ENCODE measurements around the gene RAET1E. TPM values are rescaled to one million over a fixed set of nuclear protein-coding genes. Genes with fewer than 3 reads are reported as not detected.
"Not testable (repeated sequence)": the region's sequence is repeated elsewhere in the genome, so short reads cannot be mapped to it uniquely, and the experiment has no call there.

Gene RAET1E
- total RNA-seq, 1 experiment from 2014 or later, result not detected

DNA sequence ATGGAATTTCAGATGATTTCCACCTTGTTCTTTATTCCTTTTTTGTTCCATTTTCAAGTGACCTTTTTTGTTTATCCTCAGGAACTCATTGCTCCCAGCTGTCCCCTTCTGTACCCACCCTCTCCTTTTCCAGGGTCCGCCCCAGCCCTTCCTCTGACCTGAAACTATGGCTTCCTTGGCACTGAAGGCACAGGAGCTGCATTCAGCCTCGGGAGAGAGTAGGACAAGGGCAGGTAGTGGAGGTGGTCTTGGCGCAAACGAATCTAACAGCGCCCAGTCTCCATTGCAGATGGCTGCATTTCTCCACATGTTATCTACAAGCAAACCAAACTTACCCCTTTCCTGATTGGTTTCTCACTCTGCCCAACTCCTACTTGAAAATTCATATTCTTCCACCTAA is 35.1 kb upstream of the RAET1E start:
- in situ Hi-C loops (cut with HindIII; ENCODE audit: low sequenced_read_pairs), result no loop called here
- DNase-seq (ENCODE audit: low spot score), result no peak

DNA sequence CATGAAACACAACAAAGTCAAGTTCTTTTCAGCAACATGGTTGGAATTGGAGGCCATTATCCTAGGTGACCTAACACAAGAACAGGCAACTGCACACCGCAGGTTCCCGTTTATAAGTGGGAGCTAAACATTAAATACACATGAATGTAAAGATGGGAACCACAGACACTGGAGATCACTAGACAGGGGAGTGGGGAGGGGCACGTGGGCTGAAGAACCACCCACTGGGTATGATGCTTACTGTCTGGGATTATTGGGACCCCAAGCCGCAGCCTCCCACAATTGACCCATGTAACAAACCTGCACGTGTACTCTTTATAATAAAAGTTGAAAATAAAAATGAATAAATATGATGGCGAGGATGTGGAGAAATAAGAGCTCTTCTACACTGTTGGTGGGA is 33.6 kb upstream of the RAET1E start:
- DNase-seq (ENCODE audit: low spot score), result no peak
- in situ Hi-C loops (cut with HindIII; ENCODE audit: low sequenced_read_pairs), result no loop called here

DNA sequence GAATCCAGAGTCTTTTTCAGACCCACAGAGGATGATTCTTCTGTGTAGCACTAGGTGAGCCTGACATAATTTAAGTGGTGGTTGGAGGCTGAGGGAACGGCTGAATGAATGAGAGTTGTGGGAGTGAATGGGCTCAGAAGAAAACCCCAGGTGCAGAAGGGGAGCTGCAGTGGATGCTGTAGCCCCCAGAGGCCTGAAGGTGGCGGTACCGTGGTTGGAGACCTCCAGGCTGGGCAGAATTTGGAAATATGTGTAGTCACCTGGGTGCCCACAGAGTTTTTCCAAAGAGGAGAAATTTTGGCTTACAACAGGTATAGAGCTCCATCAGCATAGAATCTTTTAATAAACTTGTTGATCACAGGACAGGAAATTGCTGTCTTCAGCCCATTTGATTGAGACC is 31.5 kb upstream of the RAET1E start:
- in situ Hi-C loops (cut with HindIII; ENCODE audit: low sequenced_read_pairs), result no loop called here
- DNase-seq (ENCODE audit: low spot score), result no peak

DNA sequence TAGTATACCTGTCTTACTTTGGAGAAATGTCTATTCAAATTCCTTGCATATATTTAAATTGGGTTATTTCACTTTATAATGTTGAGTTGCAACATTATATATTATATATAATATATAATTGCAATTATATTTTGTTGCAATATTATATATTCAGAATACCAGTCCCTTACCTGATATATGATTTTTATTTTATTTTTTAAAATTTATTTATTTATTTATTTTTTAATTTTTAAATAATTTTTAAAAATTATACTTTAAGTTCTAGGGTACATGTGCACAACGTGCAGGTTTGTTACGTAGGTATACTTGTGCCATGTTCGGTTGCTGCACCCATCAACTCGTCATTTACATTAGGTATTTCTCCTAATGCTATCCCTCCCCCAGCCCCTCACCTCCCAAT is 29.1 kb upstream of the RAET1E start:
- in situ Hi-C loops (cut with HindIII; ENCODE audit: low sequenced_read_pairs); DNase-seq (ENCODE audit: low spot score): not testable (repeated sequence)

DNA sequence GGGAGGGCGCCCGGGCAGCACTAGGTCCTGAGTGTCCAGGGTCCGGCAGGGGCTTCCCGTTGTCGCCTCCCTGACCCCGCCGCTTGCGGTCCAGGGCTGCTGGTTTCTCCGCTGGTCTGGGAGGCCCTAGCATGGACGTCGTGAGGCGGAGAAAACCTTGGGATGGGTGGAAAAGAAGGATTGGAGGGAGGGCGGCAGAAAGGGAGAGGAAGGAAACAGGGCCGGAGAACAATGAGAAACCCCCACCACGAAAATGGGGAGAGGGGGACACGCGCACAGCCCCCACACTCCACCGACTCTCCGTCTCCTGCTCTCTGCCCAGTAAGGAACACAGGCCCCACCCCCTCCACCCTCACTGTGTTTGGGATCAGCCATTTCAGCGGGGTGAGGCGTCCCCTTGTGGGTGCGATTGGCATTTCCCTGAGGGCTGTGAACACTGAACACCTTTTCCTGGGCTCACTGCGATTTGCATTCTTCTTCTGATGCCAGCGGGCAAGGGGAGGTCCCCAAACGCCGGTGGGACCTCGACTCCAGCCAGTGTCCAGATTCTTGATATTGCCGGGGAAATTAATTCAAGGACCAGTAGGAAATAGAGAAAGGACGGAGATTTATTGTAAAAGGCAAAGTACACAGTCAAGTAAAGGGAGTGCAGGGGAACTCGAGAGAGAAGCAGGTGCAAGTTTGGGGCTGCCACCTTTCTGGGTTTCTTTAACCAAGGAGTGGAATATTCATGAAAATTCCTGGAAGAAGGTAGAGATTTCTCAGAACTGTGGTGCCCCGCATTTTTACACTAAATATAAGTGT is 28.3 kb upstream of the RAET1E start:
- peak; percentile 83 for DNase-seq (ENCODE audit: low spot score)
- in situ Hi-C loops (cut with HindIII; ENCODE audit: low sequenced_read_pairs), result no loop called here

DNA sequence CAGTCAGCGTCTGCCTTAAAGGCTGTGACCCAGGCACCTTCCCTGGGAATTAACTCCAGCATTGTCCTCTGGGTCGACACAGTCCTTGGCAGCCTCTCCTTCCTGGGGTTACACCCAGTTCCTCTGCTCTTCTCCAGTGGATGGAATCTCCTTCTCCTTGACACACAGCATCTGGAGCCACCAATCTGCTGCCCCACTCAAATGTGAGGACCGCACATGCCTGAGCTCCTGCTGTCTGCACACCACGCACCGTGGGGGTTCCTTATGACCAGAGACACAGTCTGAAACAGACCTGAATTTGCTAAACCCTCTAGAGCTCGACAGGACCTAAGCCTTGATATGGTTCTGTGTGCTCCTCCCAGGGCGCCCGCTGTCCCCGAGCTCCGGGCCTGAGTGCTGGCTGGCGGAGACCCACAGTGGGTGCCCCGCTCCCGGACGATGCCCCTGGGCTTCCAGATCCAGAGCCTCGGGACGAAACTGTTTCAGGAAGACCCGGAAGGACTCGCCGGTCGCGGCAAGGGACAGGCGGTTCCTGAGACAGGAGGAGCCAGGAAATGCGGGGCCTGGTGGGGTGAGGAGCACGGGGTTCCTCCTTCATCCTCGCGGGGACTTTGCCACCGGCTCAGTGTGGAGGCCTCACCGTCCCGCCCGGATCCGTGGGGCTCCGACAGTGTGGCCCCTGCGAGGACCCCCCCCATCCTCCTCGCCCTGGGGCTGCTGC is 27.5 kb upstream of the RAET1E start:
- DNase-seq (ENCODE audit: low spot score), result peak; percentile 9
- in situ Hi-C loops (cut with HindIII; ENCODE audit: low sequenced_read_pairs), result no loop called here

DNA sequence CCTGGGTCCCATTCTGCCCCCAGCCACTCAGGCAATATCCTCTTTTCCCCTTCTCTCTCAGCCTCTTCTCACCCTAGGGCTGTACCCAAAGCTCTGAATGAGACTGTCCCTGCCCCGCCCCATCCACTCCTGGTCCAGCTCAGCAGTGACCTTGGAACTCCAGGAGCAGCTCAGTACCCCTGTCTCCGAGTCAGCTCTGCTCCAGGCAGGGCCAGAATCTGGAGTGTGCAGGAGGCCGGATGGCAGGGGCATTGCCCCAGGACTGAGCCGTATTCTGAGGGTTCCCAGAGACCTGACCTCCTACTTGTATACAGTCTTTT is 27.0 kb upstream of the RAET1E start:
- in situ Hi-C loops (cut with HindIII; ENCODE audit: low sequenced_read_pairs), result no loop called here
- DNase-seq (ENCODE audit: low spot score), result no peak

DNA sequence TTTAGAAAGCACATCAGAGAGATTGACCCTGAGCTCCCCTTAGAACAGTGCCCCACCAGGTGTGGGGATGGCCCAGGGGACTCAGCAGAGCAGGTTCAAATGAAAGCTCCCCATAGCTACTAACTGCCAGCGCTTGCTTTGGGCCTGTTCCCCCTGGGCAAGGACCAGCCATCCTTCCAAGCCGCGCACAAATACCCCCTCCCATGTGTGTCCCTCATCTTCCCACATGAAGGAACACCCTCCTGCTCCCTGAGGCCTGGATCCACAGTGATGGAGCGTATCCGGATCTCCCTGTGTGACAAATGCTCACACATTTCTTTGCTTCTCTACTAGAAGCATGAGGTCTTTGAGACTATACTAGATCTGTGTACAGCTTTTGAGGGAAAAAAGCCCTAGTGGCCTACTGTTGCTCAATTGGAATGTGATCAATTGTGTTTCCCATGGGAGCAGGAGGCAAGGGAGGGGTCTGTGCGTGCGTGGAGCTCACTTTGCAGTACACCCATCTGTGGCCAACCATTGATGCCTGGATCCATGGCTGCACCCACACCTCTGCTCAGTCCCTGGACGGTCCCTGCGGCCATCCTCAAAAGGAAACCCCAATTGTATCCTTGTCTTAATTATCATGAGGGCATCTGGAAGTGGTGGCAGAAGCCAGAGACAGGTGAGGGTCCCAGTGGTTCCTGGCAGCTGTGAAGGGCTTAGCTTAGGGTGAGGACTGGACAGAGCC is 26.5 kb upstream of the RAET1E start:
- no peak for DNase-seq (ENCODE audit: low spot score)
- in situ Hi-C loops (cut with HindIII; ENCODE audit: low sequenced_read_pairs), result no loop called here

DNA sequence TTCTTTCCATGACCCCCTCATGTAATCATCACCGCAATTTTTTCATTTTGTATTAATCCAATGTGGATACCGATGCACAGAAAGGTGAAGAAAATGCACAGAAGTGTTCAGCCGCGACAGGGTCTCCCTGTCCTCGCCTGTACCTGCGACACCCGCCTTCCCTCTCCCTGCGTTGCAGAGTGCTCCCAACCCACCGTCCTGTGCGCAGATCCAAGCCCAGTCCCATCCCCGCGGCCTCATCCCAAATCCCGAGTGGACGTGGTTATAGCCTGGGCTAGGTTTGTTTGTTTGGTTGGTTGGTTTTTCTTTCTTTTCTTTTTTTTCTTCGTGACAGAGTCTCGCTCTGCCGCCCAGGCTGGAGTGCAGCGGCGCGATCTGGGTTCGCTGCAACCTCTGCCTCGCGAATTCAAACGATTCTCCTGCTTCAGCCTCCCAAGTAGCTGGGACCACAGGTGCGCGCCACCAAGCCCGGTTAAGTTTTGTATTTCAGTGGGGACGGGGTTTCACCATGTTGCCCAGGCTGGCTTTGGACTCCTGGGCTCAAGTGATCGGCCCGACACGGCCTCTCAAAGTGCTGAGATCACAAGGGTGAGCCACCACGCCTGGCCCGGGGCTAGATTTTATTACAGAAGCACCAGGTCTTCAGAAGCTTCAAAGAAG is 25.5 kb upstream of the RAET1E start:
- in situ Hi-C loops (cut with HindIII; ENCODE audit: low sequenced_read_pairs), result no loop called here
- no peak for DNase-seq (ENCODE audit: low spot score)

DNA sequence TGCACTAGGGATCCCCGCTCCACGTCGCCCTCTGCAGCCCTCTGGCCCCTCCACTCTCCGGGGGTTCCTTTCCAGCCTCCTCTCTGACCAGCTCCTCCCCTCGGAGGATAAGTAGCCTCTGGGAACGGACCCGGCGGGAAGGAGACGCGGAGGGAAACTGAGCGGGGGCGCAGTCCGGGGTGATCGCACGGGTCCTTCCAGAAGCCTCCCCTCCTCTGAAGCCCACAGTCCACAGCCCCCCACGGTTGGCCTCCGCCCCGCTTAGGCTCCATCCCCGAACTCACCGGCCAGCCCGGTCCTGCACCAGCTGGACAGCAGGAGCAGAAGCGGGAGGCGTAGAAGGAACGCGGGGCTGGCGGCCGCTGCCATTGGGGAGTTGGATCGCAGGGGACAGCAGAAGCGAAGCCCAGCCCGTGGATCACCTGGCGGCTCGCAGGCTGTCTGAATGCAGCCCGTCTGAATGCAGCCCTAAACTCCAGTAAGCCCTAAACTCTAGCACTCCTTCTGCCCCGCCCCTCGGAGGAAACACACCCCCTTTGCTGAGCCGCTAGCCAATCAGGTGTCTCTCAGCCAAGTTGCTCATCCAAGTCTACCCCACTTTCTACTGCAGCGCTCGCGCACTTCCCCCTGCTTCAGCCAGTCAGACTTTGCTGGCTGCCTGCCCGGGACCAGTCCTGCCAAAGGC is 24.9 kb upstream of the RAET1E start, which contains the start of gene RAET1G:
Gene RAET1G (minus strand): TSS at position 480 of the 685 bp plus-strand sequence. CDS start 111 bp downstream, at position 369.
- in situ Hi-C loops (cut with HindIII; ENCODE audit: low sequenced_read_pairs), result no loop called here
- DNase-seq (ENCODE audit: low spot score), result peak; percentile 72

DNA sequence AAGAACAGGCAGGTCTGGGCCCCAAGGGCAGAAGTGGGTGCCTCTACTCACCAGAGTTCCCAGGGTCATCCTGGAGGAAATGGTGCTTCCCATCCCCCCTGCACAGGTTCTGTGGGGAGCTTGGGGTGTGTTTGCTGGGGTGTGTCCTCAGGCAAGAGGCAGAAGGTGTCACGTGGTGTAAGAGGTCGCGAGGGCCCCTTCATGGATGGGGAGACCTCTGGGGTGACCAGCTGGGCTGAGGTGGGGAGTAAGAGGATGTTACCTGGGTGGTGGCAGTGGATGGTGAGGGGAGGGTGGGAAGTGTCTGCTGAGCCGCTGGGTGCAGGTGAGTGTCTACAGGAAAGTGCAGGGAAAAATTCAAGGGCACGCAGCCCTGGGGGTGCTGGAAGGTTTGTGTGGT is 24.2 kb upstream of the RAET1E start:
- DNase-seq (ENCODE audit: low spot score); in situ Hi-C loops (cut with HindIII; ENCODE audit: low sequenced_read_pairs): not testable (repeated sequence)

DNA sequence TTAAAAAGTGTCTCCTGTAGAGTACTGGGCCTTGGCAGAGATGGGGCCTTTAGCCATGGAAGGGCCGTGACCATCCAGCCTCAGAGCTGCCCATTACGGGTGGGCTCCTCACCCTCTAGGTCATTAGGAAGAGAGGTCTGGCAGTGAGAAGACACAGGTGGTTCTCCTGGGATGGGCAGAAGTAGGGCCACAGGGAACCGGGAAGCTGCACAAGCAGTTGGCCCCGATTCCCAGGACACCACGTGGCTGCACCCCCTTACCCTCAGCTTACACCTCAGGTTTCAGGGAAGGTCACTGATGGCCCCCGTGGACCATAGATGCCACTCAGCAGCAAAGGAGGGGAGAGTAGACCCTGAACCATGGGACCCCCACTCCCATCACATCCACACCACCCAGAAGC is 23.4 kb upstream of the RAET1E start:
- in situ Hi-C loops (cut with HindIII; ENCODE audit: low sequenced_read_pairs), result no loop called here
- DNase-seq (ENCODE audit: low spot score), result no peak

DNA sequence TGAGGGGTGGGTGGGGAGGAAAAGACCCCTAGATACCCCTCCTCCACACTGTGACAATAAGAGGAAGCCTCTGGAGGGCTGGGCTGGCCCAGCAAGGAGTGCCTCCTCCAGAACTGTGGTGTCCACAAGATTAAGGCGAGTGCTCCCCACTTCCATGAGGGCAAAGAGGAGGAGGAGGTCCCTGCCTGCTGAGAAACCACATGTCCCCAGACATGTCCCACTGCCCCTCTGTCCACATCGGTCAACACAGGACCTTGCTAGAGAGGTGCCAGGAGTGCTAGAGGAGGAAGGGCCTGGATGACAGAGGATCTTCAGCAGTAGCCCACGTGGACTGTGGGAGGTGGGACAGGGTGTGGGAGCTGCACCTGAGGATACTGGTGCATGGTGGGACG is 21.9 kb upstream of the RAET1E start:
- in situ Hi-C loops (cut with HindIII; ENCODE audit: low sequenced_read_pairs), result no loop called here
- DNase-seq (ENCODE audit: low spot score), result no peak

DNA sequence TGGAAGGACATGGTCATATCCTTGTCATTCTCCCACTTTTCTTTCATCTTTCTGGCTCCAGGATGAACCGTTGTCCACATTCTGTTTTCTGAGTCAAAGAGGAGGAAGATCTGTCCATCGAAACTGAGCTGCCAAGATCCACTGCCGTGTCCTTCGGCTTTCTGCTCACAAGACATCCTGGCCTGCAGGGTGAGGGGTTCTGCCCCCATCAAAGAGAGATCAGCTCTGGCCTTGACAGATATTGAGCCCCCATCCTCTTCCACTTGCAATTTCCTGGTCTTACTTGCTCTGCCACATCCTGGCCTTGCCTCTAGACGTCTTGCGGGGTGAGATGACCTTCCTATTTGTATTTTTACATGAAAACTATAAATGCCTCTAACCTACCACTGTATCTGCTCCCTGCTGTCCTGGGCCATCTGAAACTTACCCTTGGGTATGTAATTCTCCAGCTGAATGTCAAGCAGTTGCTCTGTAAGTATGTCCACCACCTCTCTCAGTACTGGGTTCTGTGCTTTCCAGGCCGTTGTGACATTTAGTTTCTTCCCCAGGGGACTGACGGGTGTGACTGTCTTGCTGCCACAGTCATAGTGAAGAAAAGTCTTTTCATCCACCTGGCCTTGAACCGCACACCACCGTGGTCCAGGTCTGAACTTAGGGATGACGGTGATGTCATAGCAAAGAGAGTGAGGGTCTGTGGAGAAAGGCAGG is 21.4 kb upstream of the RAET1E start:
- in situ Hi-C loops (cut with HindIII; ENCODE audit: low sequenced_read_pairs), result not testable (repeated sequence)

DNA sequence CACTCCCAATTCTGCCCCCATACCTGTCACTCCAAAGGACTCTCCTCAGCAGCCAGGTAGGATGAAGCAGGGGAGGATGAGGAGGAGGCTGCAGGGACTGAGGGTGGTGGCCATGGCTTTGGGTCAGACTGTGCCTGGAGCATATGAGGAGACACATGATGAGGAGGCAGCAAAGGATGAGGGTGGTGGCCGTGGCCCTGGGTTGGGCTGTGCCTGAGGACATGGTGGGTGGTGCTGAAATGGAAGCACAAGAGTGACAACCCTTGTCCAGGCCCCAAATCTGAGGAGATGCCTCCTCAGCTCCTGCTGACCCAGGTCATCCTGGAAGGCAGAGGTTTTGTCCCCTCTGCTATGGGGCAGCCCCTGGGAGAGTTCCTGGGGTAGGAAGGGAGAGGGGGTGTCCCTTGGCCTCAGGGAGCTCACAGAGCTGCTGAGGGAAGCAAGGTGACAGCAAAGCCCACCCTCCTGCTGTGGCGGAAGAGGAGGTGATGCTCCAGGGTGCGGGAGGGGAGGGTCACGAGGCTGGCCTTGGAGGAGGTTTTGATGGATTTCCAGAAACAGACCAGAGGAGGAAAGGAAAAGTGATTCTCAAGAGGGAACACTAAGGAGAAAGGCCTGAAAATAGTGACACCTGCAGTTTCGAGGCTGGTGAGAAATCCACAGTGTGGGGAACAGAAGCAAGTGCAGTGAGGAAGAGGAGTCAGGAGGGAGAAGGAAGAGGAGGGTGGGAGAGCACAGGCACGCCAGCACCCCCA is 20.4 kb upstream of the RAET1E start:
- DNase-seq (ENCODE audit: low spot score), result no peak
- in situ Hi-C loops (cut with HindIII; ENCODE audit: low sequenced_read_pairs), result no loop called here

More for the DNA sequence above, 21.4 kb upstream of the RAET1E start:
- DNase-seq (ENCODE audit: low spot score), result not testable (repeated sequence)

DNA sequence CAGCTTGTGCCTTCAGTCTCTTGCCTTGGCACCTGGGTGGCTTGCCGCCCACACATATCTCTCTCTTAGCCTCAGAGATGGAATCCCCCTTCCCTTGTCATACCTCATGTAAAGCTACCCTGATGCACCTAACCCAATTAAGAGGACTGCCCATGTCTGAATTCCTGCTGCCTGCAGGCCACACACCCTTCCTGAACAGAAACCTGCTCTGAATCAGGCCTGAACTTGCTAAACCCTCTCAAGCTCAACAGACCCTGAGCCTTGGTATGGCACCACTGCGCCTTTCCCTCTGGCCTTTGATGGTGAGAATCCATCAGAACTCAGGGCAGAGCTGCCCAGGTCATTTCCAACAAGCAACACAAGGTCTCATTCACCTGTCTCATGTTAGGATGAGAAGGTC is 19.8 kb upstream of the RAET1E start:
- in situ Hi-C loops (cut with HindIII; ENCODE audit: low sequenced_read_pairs), result no loop called here
- no peak for DNase-seq (ENCODE audit: low spot score)

DNA sequence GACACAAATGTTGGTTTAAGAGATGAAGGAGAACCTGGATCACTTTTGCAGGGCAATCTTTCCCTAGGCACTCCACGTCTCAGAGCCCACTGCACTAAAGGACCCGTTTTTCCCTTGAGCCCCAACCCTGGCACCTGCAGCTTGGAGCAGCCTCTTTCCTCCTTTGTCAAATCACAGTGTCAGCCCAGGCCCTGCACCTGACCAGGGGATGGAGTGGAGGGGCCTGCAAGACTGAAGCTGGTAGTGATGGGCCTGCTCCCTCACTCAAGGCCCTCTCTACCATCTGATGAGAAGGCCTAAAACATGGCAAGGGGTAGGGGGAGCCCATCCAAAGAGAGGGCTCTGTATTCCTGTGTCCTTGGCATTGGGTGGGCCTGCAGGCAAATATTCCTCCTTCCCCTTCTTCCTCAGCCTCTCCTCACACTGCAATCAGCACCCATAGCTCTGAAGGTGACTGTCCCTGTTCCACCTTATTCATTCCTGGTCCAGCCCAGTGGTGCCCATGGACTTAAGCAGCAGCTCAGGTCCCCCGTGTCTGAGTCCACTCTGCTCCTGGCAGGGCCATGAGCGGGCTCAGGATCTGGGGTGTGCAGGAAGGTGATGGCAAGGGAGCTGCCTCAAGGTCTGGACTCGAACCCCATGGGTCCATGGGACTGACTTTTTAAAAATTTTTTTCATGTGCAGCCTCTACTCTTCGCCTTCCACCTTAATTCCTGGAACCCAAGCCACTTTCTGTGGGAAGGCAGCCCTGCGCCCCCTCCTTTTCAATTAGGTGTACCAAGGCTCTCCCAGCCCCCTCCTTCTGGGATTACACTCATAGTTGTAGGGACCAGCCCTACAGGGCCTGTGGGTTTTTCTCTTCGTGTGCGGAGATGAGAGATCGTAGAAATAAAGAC is 18.3 kb upstream of the RAET1E start:
- in situ Hi-C loops (cut with HindIII; ENCODE audit: low sequenced_read_pairs), result no loop called here
- no peak for DNase-seq (ENCODE audit: low spot score)
